CD8-positive, alpha-beta memory T cell (primary cell): Measurements from ENCODE around the gene ZFTA. TPM values are rescaled to one million over a fixed set of nuclear protein-coding genes. Genes with fewer than 3 reads are reported as not detected.
"Not testable (repeated sequence)": the region's sequence is repeated elsewhere in the genome, so short reads cannot be mapped to it uniquely, and the experiment has no call there.

Experiments
- CTCF ChIA-PET: fragments of 350-600 bp; sonication (Branson Sonifier 250); formaldehyde crosslinking; loops from one replicate; lab custom pipeline; 2021; ENCODE audit warnings: antibody characterized with exemption; lab: Charles Lee
- POLR2A ChIA-PET: fragments of 350-600 bp; sonication (Branson Sonifier 250); formaldehyde crosslinking; loops from one replicate; lab custom pipeline; 2021; ENCODE audit warnings: antibody characterized with exemption; lab: Charles Lee
- DNase-seq, 5 donors: peaks; one replicate each; pipeline versions ENCODE4 v3.0.0 to v3.0.0-alpha.2; 2020 to 2022; ENCODE audit warnings: mixed read lengths in 1 of 5
- H3K27ac ChIP-seq: one replicate; pipeline ENCODE4 v1.7.0; 2013; ENCODE audit warnings: low read depth, mild to moderate bottlenecking, low read length, moderate library complexity
- H3K27me3 ChIP-seq: 2 replicates; pipeline ENCODE4 v1.7.0; 2013; ENCODE audit warnings: low read length, mild to moderate bottlenecking; ENCODE audit not compliant: insufficient read depth, poor library complexity, severe bottlenecking
- H3K36me3 ChIP-seq: 2 replicates; pipeline ENCODE4 v1.7.0; 2013; ENCODE audit warnings: mild to moderate bottlenecking, low read length, moderate library complexity; ENCODE audit not compliant: insufficient read depth
- H3K4me1 ChIP-seq: 2 replicates; pipeline ENCODE4 v1.7.0; 2013; ENCODE audit warnings: mild to moderate bottlenecking, low read length, moderate library complexity; ENCODE audit not compliant: insufficient read depth
- H3K4me3 ChIP-seq: 2 replicates; pipeline ENCODE4 v1.7.0; 2013; ENCODE audit warnings: mild to moderate bottlenecking, low read length
- H3K9me3 ChIP-seq: 2 replicates; pipeline ENCODE4 v1.7.0; 2013; ENCODE audit warnings: mild to moderate bottlenecking, low read length
- H3K27ac Mint-ChIP-seq, 8 donors: one replicate each; pipeline ENCODE4 v1.8.0; 2020 to 2021; ENCODE audit warnings: mixed read lengths in 8 of 8, mild to moderate bottlenecking in 6 of 8, inconsistent platforms in 3 of 8, moderate library complexity in 3 of 8
- H3K27me3 Mint-ChIP-seq, 2 donors: one replicate each; pipeline ENCODE4 v1.8.0; 2020 to 2021; ENCODE audit warnings: mixed read lengths in 2 of 2, mild to moderate bottlenecking in 1 of 2, moderate library complexity in 1 of 2
- H3K36me3 Mint-ChIP-seq, 3 donors: one replicate each; pipeline ENCODE4 v1.8.0; 2020 to 2021; ENCODE audit warnings: mixed read lengths in 3 of 3, inconsistent platforms in 1 of 3, mild to moderate bottlenecking in 1 of 3
- H3K4me1 Mint-ChIP-seq, 3 donors: one replicate each; pipeline ENCODE4 v1.8.0; 2020 to 2021; ENCODE audit warnings: mixed read lengths in 3 of 3, inconsistent platforms in 1 of 3, mild to moderate bottlenecking in 1 of 3
- H3K4me3 Mint-ChIP-seq, 7 donors: one replicate each; pipeline ENCODE4 v1.8.0; 2020 to 2021; ENCODE audit warnings: mixed read lengths in 7 of 7, mild to moderate bottlenecking in 6 of 7, moderate library complexity in 4 of 7, inconsistent platforms in 2 of 7
- H3K9me3 Mint-ChIP-seq, 5 donors: one replicate each; pipeline ENCODE4 v1.8.0; 2020 to 2022; ENCODE audit warnings: mixed read lengths in 5 of 5, mild to moderate bottlenecking in 3 of 5, moderate library complexity in 2 of 5, inconsistent platforms in 1 of 5
- polyA plus RNA-seq: library from polyadenylated mRNA; unstranded; fragments of 300-500 nt; fragmentation: Illumina TruSeq; gene quantifications from one replicate; pipeline ENCODE4 v1.2.3, GENCODE V29; 2021
- total RNA-seq, 2 experiments: library from RNA; stranded (reverse); gene quantifications; one replicate each; pipeline ENCODE4 v1.2.3, GENCODE V29; 2021

ZFTA gene
- total and polyA plus RNA-seq, 3 experiments from 2014 or later: 0.37 to 7.6 (median 7.0) TPM

GRCh38 chr11:63811522-63811921 lies 42.9 kb upstream of the ZFTA start:
- Mint-ChIP-seq H3K4me3 (peak overlapping the region in 5 of 7 donors; percentile 47 to 84 (median 79)), H3K36me3 (peaks cover 0 to 6% (median 0%) of the 10 kb centered on the region in 3 donors), H3K27me3 (no peaks in the 10 kb centered on the region), H3K9me3 (no peaks in the 10 kb centered on the region), H3K4me1 (peaks cover 21 to 29% (median 25%) of the 10 kb centered on the region in 3 donors), H3K27ac (no peak overlapping the region)
- Histone ChIP-seq H3K9me3 (no peaks in the 10 kb centered on the region), H3K36me3 (no peaks in the 10 kb centered on the region), H3K4me1 (peaks cover 14% of the 10 kb centered on the region), H3K27ac (no peak overlapping the region), H3K27me3 (no peaks in the 10 kb centered on the region), H3K4me3 (no peak overlapping the region)
- no peak for DNase-seq
- CTCF ChIA-PET: interaction anchor here (0.9 kb wide), 1 partner anchor 26 kb away, joined by 3 read pairs; no protein-coding TSS in a partner anchor
- POLR2A ChIA-PET: no interaction called here

DNA sequence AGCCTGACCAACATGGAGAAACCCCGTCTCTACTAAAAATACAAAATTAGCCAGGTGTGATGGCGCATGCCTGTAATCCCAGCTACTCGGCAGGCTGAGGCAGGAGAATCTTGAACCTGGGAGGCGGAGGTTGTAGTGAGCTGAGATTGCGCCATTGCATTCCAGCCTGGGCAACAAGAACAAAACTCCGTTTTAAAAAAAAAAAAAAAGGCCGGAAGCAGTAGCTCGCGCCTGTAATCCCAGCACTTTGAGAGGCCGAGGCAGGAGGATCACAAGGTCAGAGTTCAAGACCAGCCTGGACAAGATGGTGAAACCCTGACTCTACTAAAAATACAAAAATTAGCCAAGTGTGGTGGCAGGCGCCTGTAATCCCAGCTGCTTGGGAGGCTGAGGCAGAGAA lies 41.8 kb upstream of the ZFTA start:
- H3K36me3 Mint-ChIP-seq, H3K27me3 Mint-ChIP-seq, H3K27ac ChIP-seq, H3K4me3 ChIP-seq, CTCF ChIA-PET, POLR2A ChIA-PET, DNase-seq, H3K36me3 ChIP-seq, H3K9me3 ChIP-seq, H3K4me3 Mint-ChIP-seq, H3K27me3 ChIP-seq, H3K27ac Mint-ChIP-seq, H3K9me3 Mint-ChIP-seq: not testable (repeated sequence)
- H3K4me1 ChIP-seq: peaks cover 14% of the 10 kb centered on the region
- H3K4me1 Mint-ChIP-seq: peaks cover 19 to 21% (median 19%) of the 10 kb centered on the region in 3 donors

- Mint-ChIP-seq H3K27me3 (peaks cover 2 to 4% of the 10 kb centered on the region in 2 donors), H3K27ac (no peak overlapping the region), H3K4me3 (no peak overlapping the region), H3K36me3 (no peaks in the 10 kb centered on the region), H3K4me1 (no peaks in the 10 kb centered on the region), H3K9me3 (no peaks in the 10 kb centered on the region)
- ChIA-PET POLR2A (no interaction called here), CTCF (no interaction called here)
- DNase-seq: no peak
- no peak overlapping the region for H3K4me3 ChIP-seq
- H3K27ac ChIP-seq: no peak overlapping the region
- H3K4me1 ChIP-seq: no peaks in the 10 kb centered on the region
- no peaks in the 10 kb centered on the region for H3K36me3 ChIP-seq
- no peaks in the 10 kb centered on the region for H3K9me3 ChIP-seq
- no peaks in the 10 kb centered on the region for H3K27me3 ChIP-seq
Measured at GRCh38 chr11:63805844-63806415, 37.4 kb upstream of the ZFTA start.

DNA sequence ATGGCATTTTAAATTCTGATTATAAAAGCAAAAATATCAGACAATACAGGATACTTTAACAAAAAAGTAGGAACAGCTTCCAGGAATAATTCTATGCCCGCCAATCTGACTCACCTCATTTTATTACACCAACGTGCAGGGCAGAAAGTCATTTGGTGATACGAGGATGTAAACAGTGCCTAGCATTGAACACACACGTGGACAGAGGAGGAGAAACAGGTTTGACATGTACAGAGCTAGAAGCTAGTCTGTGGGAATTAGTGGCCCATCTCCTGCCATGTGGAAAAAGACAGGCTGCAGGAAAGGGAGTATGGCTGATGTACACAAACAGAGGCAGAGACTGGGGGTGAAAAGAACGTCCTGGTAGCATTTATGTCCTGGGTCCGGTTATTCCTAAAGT lies 35.7 kb upstream of the ZFTA start:
- no peak overlapping the region for H3K27ac ChIP-seq
- ChIA-PET CTCF (no interaction called here), POLR2A (no interaction called here)
- DNase-seq: no peak
- no peak overlapping the region for H3K4me3 ChIP-seq
- H3K36me3 ChIP-seq: no peaks in the 10 kb centered on the region
- no peaks in the 10 kb centered on the region for H3K9me3 ChIP-seq
- no peaks in the 10 kb centered on the region for H3K4me1 ChIP-seq
- Mint-ChIP-seq H3K4me3 (no peak overlapping the region), H3K36me3 (no peaks in the 10 kb centered on the region), H3K27me3 (peaks cover 2 to 4% of the 10 kb centered on the region in 2 donors), H3K4me1 (no peaks in the 10 kb centered on the region), H3K9me3 (no peaks in the 10 kb centered on the region), H3K27ac (no peak overlapping the region)
- H3K27me3 ChIP-seq: no peaks in the 10 kb centered on the region

DNA sequence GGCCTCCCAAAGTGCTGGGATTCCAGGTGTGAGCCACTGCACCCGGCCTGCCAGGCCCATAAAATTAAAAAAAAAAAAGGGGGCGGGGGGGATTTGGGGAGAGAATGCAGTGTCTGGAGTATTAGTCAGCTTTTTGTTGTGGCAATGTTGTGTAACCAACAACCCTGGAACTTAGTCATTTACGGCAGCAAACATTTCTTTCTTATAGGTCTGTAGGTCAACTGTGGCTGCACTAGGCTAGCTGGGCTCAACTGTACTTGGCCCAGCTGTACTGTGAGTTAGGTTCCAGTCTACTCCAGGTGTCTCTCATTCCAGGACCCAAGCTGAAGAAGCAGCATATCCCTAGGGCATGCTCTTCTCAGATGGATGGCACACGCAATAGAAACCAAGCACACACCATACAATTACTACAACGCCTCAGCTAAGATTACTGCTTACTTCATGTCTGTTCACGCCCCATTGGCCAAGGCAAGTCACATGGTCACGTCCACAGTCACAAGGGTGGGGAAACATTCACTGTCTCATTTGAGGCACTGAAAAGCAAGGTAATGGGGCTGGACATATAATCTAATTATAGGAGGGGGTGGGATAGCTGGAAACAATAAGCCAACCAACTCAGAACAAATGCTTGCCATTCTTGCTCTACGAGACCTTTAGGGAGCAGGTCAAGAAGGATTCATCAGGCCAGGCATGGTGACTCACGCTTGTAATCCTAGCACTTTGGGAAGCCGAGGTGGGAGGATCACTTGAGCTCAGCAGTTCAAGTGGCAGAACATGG lies 34.3 kb upstream of the ZFTA start:
- Mint-ChIP-seq H3K4me3 (no peak overlapping the region), H3K4me1 (no peaks in the 10 kb centered on the region), H3K27ac (no peak overlapping the region), H3K36me3 (no peaks in the 10 kb centered on the region), H3K27me3 (peaks cover 2 to 9% of the 10 kb centered on the region in 2 donors), H3K9me3 (no peaks in the 10 kb centered on the region)
- ChIA-PET CTCF (interaction anchor here (1.4 kb wide), 1 partner anchor 35 kb away, joined by 3 read pairs; the partner anchor contains the start of gene ZFTA), POLR2A (interaction anchor here (0.6 kb wide), 1 partner anchor 66 kb away, joined by 3 read pairs; no protein-coding TSS in a partner anchor)
- H3K27ac ChIP-seq: no peak overlapping the region
- no peaks in the 10 kb centered on the region for H3K36me3 ChIP-seq
- no peaks in the 10 kb centered on the region for H3K27me3 ChIP-seq
- H3K4me1 ChIP-seq: no peaks in the 10 kb centered on the region
- no peak for DNase-seq
- no peaks in the 10 kb centered on the region for H3K9me3 ChIP-seq
- no peak overlapping the region for H3K4me3 ChIP-seq

DNA sequence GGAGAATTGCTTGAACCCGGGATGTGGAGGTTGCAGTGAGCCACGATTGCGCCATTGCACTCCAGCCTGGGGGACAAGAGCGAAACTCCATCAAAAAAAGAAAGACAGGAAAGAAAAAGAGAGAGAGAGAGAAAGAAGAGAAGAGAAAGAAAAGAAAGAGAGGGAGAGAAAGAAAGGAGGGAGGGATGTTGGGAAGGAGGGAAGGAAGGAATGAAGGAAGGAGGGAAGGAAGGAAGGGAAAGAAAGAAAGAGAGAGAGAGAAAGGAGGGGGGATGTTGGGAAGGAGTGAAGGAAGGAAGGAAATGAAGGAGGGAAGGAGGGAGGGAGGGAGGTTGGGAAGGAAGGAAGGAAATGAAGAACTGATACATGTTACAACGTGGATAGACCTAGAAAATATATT lies 32.3 kb upstream of the ZFTA start:
- Histone ChIP-seq H3K4me3 (no peak overlapping the region), H3K27ac (no peak overlapping the region), H3K4me1 (no peaks in the 10 kb centered on the region), H3K36me3 (no peaks in the 10 kb centered on the region), H3K27me3 (no peaks in the 10 kb centered on the region), H3K9me3 (no peaks in the 10 kb centered on the region)
- DNase-seq: no peak
- H3K9me3 Mint-ChIP-seq: no peaks in the 10 kb centered on the region
- CTCF ChIA-PET: no interaction called here
- peaks cover 6 to 20% of the 10 kb centered on the region in 2 donors for H3K27me3 Mint-ChIP-seq
- no peaks in the 10 kb centered on the region for H3K4me1 Mint-ChIP-seq
- POLR2A ChIA-PET: no interaction called here
- no peak overlapping the region for H3K27ac Mint-ChIP-seq
- no peak overlapping the region for H3K4me3 Mint-ChIP-seq
- no peaks in the 10 kb centered on the region for H3K36me3 Mint-ChIP-seq

DNA sequence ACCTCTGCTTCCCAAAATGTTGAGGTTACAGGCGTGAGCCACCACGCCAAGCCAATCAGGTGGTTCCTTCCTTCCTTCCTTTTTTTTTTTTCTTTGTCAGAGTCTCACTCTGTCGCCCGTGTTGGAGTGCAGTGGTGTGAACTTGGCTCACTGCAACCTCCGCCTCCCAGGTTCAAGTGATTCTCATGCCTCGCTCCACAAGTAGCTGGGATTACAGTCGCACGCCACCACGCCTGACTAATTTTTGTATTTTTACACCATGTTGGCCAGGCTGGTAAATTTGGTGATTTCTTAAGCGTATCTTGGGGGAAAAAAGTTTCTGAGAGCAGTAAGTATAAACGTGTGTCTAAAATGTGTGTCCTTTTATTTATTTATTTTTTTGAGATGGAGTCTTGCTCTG lies 26.5 kb upstream of the ZFTA start:
- no peak overlapping the region for H3K27ac ChIP-seq
- POLR2A ChIA-PET: no interaction called here
- H3K36me3 ChIP-seq: no peaks in the 10 kb centered on the region
- H3K27me3 ChIP-seq: no peaks in the 10 kb centered on the region
- no peaks in the 10 kb centered on the region for H3K9me3 ChIP-seq
- peaks cover 4 to 19% of the 10 kb centered on the region in 2 donors for H3K27me3 Mint-ChIP-seq
- H3K9me3 Mint-ChIP-seq: peaks cover 9 to 23% (median 15%) of the 10 kb centered on the region in 5 donors
- H3K4me1 ChIP-seq: no peaks in the 10 kb centered on the region
- H3K4me3 ChIP-seq: no peak overlapping the region
- DNase-seq: no peak
- CTCF ChIA-PET: no interaction called here
- peaks cover 0 to 4% (median 0%) of the 10 kb centered on the region in 3 donors for H3K36me3 Mint-ChIP-seq
- no peak overlapping the region for H3K4me3 Mint-ChIP-seq
- H3K4me1 Mint-ChIP-seq: peaks cover 0 to 1% (median 0%) of the 10 kb centered on the region in 3 donors
- no peak overlapping the region for H3K27ac Mint-ChIP-seq

GRCh38 chr11:63793161-63793560 lies 24.6 kb upstream of the ZFTA start:
- Mint-ChIP-seq H3K4me3 (no peak overlapping the region), H3K27ac (no peak overlapping the region), H3K27me3 (peaks cover 4 to 16% of the 10 kb centered on the region in 2 donors), H3K9me3 (peaks cover 9 to 23% (median 15%) of the 10 kb centered on the region in 5 donors), H3K36me3 (peaks cover 0 to 4% (median 0%) of the 10 kb centered on the region in 3 donors), H3K4me1 (peaks cover 0 to 1% (median 0%) of the 10 kb centered on the region in 3 donors)
- no peaks in the 10 kb centered on the region for H3K36me3 ChIP-seq
- no peaks in the 10 kb centered on the region for H3K9me3 ChIP-seq
- H3K4me3 ChIP-seq: no peak overlapping the region
- H3K27ac ChIP-seq: no peak overlapping the region
- no peaks in the 10 kb centered on the region for H3K4me1 ChIP-seq
- H3K27me3 ChIP-seq: no peaks in the 10 kb centered on the region
- POLR2A ChIA-PET: no interaction called here
- DNase-seq: no peak
- CTCF ChIA-PET: no interaction called here
